HepG2 (cell line): ENCODE measurements around the gene CAMTA1. TPM values are rescaled to one million over a fixed set of nuclear protein-coding genes. Genes with fewer than 3 reads are reported as not detected.

ENCODE experiments used
- ATAC-seq: fragments of 200-7000 bp; cut with Tn5 transposase; 3 replicates; pipeline ENCODE4 v1.9.1; 2020; ENCODE audit warnings: mild to moderate bottlenecking, moderate library complexity
- BruUV-seq: library from RNA; stranded (reverse); fragments of 400-500 nt; replicated peaks from 2 replicates; lab custom pipeline; 2021; lab: Mats Ljungman, UMichigan
- CTCF ChIA-PET: fragments of 300-600 bp; formaldehyde crosslinking; extraction: SDS; loops from one replicate; lab custom pipeline; 2021; ENCODE audit warnings: low total read pairs, inconsistent platforms, low intra/inter-chr PET ratio; lab: Yijun Ruan, JAX
- POLR2A ChIA-PET: fragments of 350-600 bp; sonication (Branson Sonifier 250); formaldehyde crosslinking; loops from one replicate; lab custom pipeline; 2020; ENCODE audit warnings: antibody characterized with exemption, inconsistent platforms; lab: Yijun Ruan, JAX
- DNase-seq: peaks from one replicate; pipeline ENCODE4 v3.0.0-alpha.2; 2015; ENCODE audit warnings: low spot score
- FAIRE-seq: peaks from 3 replicates; lab custom pipeline; 2011; peaks lifted over from hg19 to GRCh38; lab: Jason Lieb, UNC
- H2AFZ ChIP-seq: one replicate; pipeline ENCODE4 v1.6.1; 2011; ENCODE audit warnings: low read length, inconsistent platforms
- H3K27ac ChIP-seq: fragments of 300-600 bp; 3 replicates; pipeline ENCODE4 v1.8.0; 2011; ENCODE audit warnings: mixed run types, mild to moderate bottlenecking, mixed read lengths, low read length, inconsistent platforms; ENCODE audit not compliant: insufficient read depth; ENCODE audit errors: extremely low read length
- H3K27me3 ChIP-seq, 2 experiments: fragments of 200-600 bp in 1 of 2; 2 replicates in 1 of 2; 3 replicates in 1 of 2; pipeline versions ENCODE4 v1.6.0 to v1.8.0; 2011; ENCODE audit warnings: low read length in 2 of 2, mild to moderate bottlenecking in 2 of 2, moderate library complexity in 2 of 2, inconsistent platforms in 1 of 2; ENCODE audit not compliant: insufficient read depth in 2 of 2, control insufficient read depth in 1 of 2
- H3K36me3 ChIP-seq, 2 experiments: fragments of 200-600 bp in 1 of 2; replicated peaks in 1 of 2; 2 replicates in 1 of 2; 3 replicates in 1 of 2; pipeline versions ENCODE4 v1.5.1 to v1.8.0; 2011; ENCODE audit warnings: low read length in 2 of 2, inconsistent platforms in 1 of 2; ENCODE audit not compliant: insufficient read depth in 2 of 2, control insufficient read depth in 1 of 2
- H3K4me1 ChIP-seq: 2 replicates; pipeline ENCODE4 v1.5.1; 2012; ENCODE audit warnings: low read length, inconsistent platforms; ENCODE audit not compliant: insufficient read depth
- H3K4me2 ChIP-seq: 2 replicates; pipeline ENCODE4 v1.6.0; 2011; ENCODE audit warnings: low read depth, low read length, inconsistent platforms
- H3K4me3 ChIP-seq, 3 experiments: fragments of 200-600 bp in 1 of 3; sonication (generic), shearing (Covaris generic) in 1 of 3; replicated peaks in 1 of 3; 2 replicates each; pipeline ENCODE4 v1.5.1; 2011 to 2016; ENCODE audit warnings: low read length in 3 of 3, inconsistent platforms in 2 of 3, low read depth in 2 of 3, mild to moderate bottlenecking in 2 of 3, control low read depth in 1 of 3, mixed read lengths in 1 of 3; ENCODE audit not compliant: insufficient read depth in 1 of 3
- H3K79me2 ChIP-seq: one replicate; pipeline ENCODE4 v1.6.1; 2011; ENCODE audit warnings: low read length, inconsistent platforms; ENCODE audit not compliant: insufficient read depth
- H3K9ac ChIP-seq: 2 replicates; pipeline ENCODE4 v1.6.0; 2011; ENCODE audit warnings: mild to moderate bottlenecking, low read depth, low read length, inconsistent platforms; ENCODE audit not compliant: insufficient read depth
- H3K9me3 ChIP-seq: 2 replicates; pipeline ENCODE4 v1.5.1; 2012; ENCODE audit warnings: mild to moderate bottlenecking, low read length
- H4K20me1 ChIP-seq: 2 replicates; pipeline ENCODE4 v1.6.0; 2011; ENCODE audit warnings: inconsistent platforms, mild to moderate bottlenecking, low read length, moderate library complexity; ENCODE audit not compliant: insufficient read depth
- HMG20B ChIP-seq: conservative IDR thresholded peaks from 2 replicates; pipeline ENCODE4 v1.6.1; 2016; ENCODE audit warnings: missing genetic modification reagents, missing compliant biosample characterization
- PREB ChIP-seq: sonication (generic); formaldehyde crosslinking; IDR thresholded peaks from 2 replicates; pipeline ENCODE4 v1.4.0; 2020; ENCODE audit warnings: missing genetic modification reagents
- XRCC5 ChIP-seq: fragments of 200-400 bp; formaldehyde crosslinking; optimal IDR thresholded peaks from 2 replicates; pipeline ENCODE3; 2017; ENCODE audit warnings: mild to moderate bottlenecking, low read length
- ZNF503 ChIP-seq: sonication (generic); formaldehyde crosslinking; IDR thresholded peaks from 2 replicates; pipeline ENCODE4 v1.4.0; 2020; ENCODE audit warnings: missing genetic modification reagents
- ZNF674 ChIP-seq: sonication (generic); formaldehyde crosslinking; IDR thresholded peaks from 2 replicates; pipeline ENCODE4 v1.5.0; 2020; ENCODE audit warnings: low read depth, mild to moderate bottlenecking, missing genetic modification reagents
- WGBS: methylation state at CpG from one replicate; pipeline ENCODE4 v1.1.6; 2017; ENCODE audit warnings: low lambda C conversion rate; 5-methylcytosine and 5-hydroxymethylcytosine counted together
- in situ Hi-C: cut with HindIII; loops from 2 replicates; pipeline ENCODE4 v1.10.0; 2017; ENCODE audit warnings: low pct_unique_long_range_greater_than_20kb; ENCODE audit not compliant: extremely low pct_ligation_motif_present
- intact Hi-C: fragments of 100-400 bp; cut with micrococcal nuclease; formaldehyde crosslinking; loops from one replicate; pipeline ENCODE4 v1.10.0; 2022; ENCODE audit not compliant: unreplicated experiment
- polyA plus RNA-seq, 8 experiments: library from polyadenylated mRNA; depleted of rRNA in 3 of 8; stranded (reverse) in 7 of 8; unstranded in 1 of 8; fragments of >200 nt; fragmentation: Illumina TruSeq in 4 of 8; extraction: Trizol in 4 of 8; gene quantifications; 2 replicates each; pipeline versions ENCODE4 v1.2.1 to v1.2.3, GENCODE V29; 2011 to 2016; ENCODE audit warnings: low read depth in 4 of 8, missing spikeins in 1 of 8, mixed read lengths in 1 of 8; ENCODE audit not compliant: insufficient read depth in 1 of 8
- total RNA-seq, 5 experiments: library from RNA; depleted of rRNA; stranded (reverse); fragments of >200 nt; fragmentation: Illumina TruSeq; extraction: Trizol; gene quantifications; 2 replicates each; pipeline ENCODE4 v1.2.3, GENCODE V29; 2016; ENCODE audit warnings: low read depth in 1 of 5

Gene CAMTA1
- total and polyA plus RNA-seq, 2 of the 13 experiments (the other 11 are each of a cell fraction or from before 2014, with no cell fraction given): 25.0 to 36.4 TPM

GRCh38 chr1:7686301-7686850 lies 901.1 kb downstream of the CAMTA1 start (continued):
- TF ChIP-seq PREB (CRISPR knock-in tag) (no peak), ZNF674 (no peak), HMG20B (CRISPR knock-in tag) (no peak)

DNA sequence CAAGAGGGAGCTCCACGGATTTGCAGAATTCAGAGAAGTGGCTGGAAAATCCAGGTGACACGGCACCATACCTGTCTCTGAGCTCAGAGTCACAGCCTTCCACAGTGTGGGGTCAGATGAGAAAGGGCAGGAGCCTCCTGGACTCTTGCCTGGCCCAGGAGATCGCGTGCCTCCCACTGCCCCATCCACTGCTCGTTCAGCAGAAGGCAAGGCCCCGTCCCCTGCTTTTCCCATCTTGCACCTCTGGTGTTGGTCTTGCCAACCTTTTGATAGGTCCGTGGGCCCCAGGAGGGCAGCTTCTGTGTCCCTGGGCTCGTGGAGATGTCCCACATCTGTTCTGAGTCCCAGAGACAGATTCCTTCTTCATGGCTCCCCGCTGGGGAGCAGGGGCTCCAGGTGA lies 902.2 kb downstream of the CAMTA1 start:
- no TSS peak for BruUV-seq
- no peaks in the 10 kb centered on the region for H3K36me3 ChIP-seq
- DNase-seq (no peak), FAIRE-seq (no peak), ATAC-seq (no peak)
- H3K4me1 ChIP-seq: peaks cover 79% of the 10 kb centered on the region
- H3K9me3 ChIP-seq: peaks cover 2% of the 10 kb centered on the region; the same call in 1 of the 2 replicates
- ChIA-PET POLR2A (interaction anchor here (1.1 kb wide), 1 partner anchor 9 kb away, joined by 4 read pairs; no protein-coding TSS in a partner anchor), CTCF (no interaction called here)
- H3K4me3 ChIP-seq: no peak overlapping the region
- peaks cover 0 to 27% of the 10 kb centered on the region in 2 experiments; a peak in 4 of 5 replicates for H3K27me3 ChIP-seq
- in situ Hi-C loops: no loop called here
- intact Hi-C loops: no loop called here
- 9% methylated on average over 6 of the region's 9 CpGs for WGBS
- H2AFZ ChIP-seq: no peak overlapping the region
- no peaks in the 10 kb centered on the region for H4K20me1 ChIP-seq
- H3K9ac ChIP-seq: no peak overlapping the region
- no peak overlapping the region for H3K27ac ChIP-seq
- TF ChIP-seq XRCC5 (peak; percentile 21), ZNF503 (no peak)
- no peak overlapping the region for H3K4me2 ChIP-seq
- no peaks in the 10 kb centered on the region for H3K79me2 ChIP-seq
